IMR-90 (cell line): Measurements from ENCODE around the gene MPPED1. TPM values are rescaled to one million over a fixed set of nuclear protein-coding genes. Genes with fewer than 3 reads are reported as not detected.

ENCODE experiments used
- ATAC-seq: fragments of 200-7000 bp; cut with Tn5 transposase; 2 replicates; pipeline ENCODE4 v1.9.1; 2020; ENCODE audit warnings: low read depth, mild to moderate bottlenecking, moderate library complexity
- BruUV-seq: library from RNA; stranded (reverse); fragments of 400-500 nt; replicated peaks from 2 replicates; lab custom pipeline; 2021; lab: Mats Ljungman, UMichigan
- CTCF ChIA-PET: fragments of 300-600 bp; formaldehyde crosslinking; extraction: SDS; loops from one replicate; lab custom pipeline; 2021; ENCODE audit warnings: antibody characterized with exemption; lab: Yijun Ruan, JAX
- POLR2A ChIA-PET: fragments of 300-600 bp; sonication (Branson Sonifier 250); formaldehyde crosslinking; loops from one replicate; lab custom pipeline; 2022; ENCODE audit warnings: antibody characterized with exemption; ENCODE audit not compliant: unreplicated experiment; lab: Charles Lee
- DNase-seq: peaks from one replicate; pipeline ENCODE4 v3.0.0; 2013
- H2AFZ ChIP-seq: replicated peaks from 2 replicates; pipeline ENCODE3; 2013; ENCODE audit warnings: low read length, mild to moderate bottlenecking; ENCODE audit not compliant: poor library complexity
- H2AK5ac ChIP-seq: 2 replicates; pipeline ENCODE4 v1.6.1; 2013; ENCODE audit warnings: low read depth, low read length, inconsistent platforms
- H2AK9ac ChIP-seq: replicated peaks from 2 replicates; pipeline ENCODE3; 2013; ENCODE audit warnings: mild to moderate bottlenecking, low read depth, low read length, moderate library complexity; ENCODE audit not compliant: poor library complexity
- H2BK120ac ChIP-seq: 2 replicates; pipeline ENCODE4 v1.6.1; 2013; ENCODE audit warnings: low read depth, low read length, inconsistent platforms
- H2BK15ac ChIP-seq: 3 replicates; pipeline ENCODE4 v1.6.1; 2013; ENCODE audit warnings: low read depth, low read length, inconsistent platforms
- H2BK20ac ChIP-seq: 2 replicates; pipeline ENCODE4 v1.6.1; 2013; ENCODE audit warnings: low read depth, mild to moderate bottlenecking, inconsistent platforms, low read length, moderate library complexity
- H2BK5ac ChIP-seq: 2 replicates; pipeline ENCODE4 v1.6.1; 2013; ENCODE audit warnings: mild to moderate bottlenecking, low read depth, low read length, inconsistent platforms; ENCODE audit not compliant: poor library complexity, severe bottlenecking
- H3K14ac ChIP-seq: replicated peaks from 2 replicates; pipeline ENCODE4 v1.6.1; 2013; ENCODE audit warnings: low read depth, low read length, inconsistent platforms
- H3K18ac ChIP-seq: 2 replicates; pipeline ENCODE4 v1.6.1; 2013; ENCODE audit warnings: low read depth, low read length, control low read depth
- H3K23ac ChIP-seq: 2 replicates; pipeline ENCODE4 v1.6.1; 2013; ENCODE audit warnings: low read depth, low read length, inconsistent platforms
- H3K27ac ChIP-seq: 2 replicates; pipeline ENCODE4 v1.5.1; 2013; ENCODE audit warnings: mild to moderate bottlenecking, control low read depth, low read length; ENCODE audit not compliant: insufficient read depth
- H3K27me3 ChIP-seq: 2 replicates; pipeline ENCODE4 v1.6.1; 2013; ENCODE audit warnings: low read length; ENCODE audit not compliant: control insufficient read depth, insufficient read depth
- H3K36me3 ChIP-seq: 2 replicates; pipeline ENCODE4 v1.6.1; 2013; ENCODE audit warnings: low read length, mixed read lengths; ENCODE audit not compliant: control insufficient read depth, insufficient read depth
- H3K4ac ChIP-seq: 2 replicates; pipeline ENCODE4 v1.6.1; 2013; ENCODE audit warnings: low read depth, low read length, inconsistent platforms
- H3K4me1 ChIP-seq: 2 replicates; pipeline ENCODE4 v1.6.1; 2013; ENCODE audit warnings: low read length, mixed read lengths; ENCODE audit not compliant: control insufficient read depth, insufficient read depth
- H3K4me2 ChIP-seq: 2 replicates; pipeline ENCODE4 v1.6.1; 2013; ENCODE audit warnings: low read depth, mild to moderate bottlenecking, control low read depth, low read length, moderate library complexity
- H3K4me3 ChIP-seq: 2 replicates; pipeline ENCODE4 v1.5.1; 2013; ENCODE audit warnings: low read depth, mild to moderate bottlenecking, control low read depth, low read length, moderate library complexity; ENCODE audit not compliant: insufficient read depth
- H3K56ac ChIP-seq: 2 replicates; pipeline ENCODE4 v1.6.1; 2013; ENCODE audit warnings: low read length, inconsistent platforms; ENCODE audit not compliant: insufficient read depth; ENCODE audit errors: extremely low read depth
- H3K79me1 ChIP-seq, 2 experiments: 2 replicates each; pipeline ENCODE4 v1.6.1; 2013; ENCODE audit warnings: low read length in 2 of 2, inconsistent platforms in 1 of 2, low read depth in 1 of 2
- H3K9ac ChIP-seq: 2 replicates; pipeline ENCODE4 v1.6.1; 2013; ENCODE audit warnings: low read depth, low read length, control low read depth
- H3K9me1 ChIP-seq: 2 replicates; pipeline ENCODE4 v1.6.1; 2013; ENCODE audit warnings: low read length, inconsistent platforms; ENCODE audit not compliant: insufficient read depth
- H3K9me3 ChIP-seq: 2 replicates; pipeline ENCODE4 v1.6.1; 2013; ENCODE audit warnings: low read length; ENCODE audit not compliant: control insufficient read depth, insufficient read depth
- H4K20me1 ChIP-seq: 2 replicates; pipeline ENCODE4 v1.6.1; 2013; ENCODE audit warnings: low read length, inconsistent platforms; ENCODE audit not compliant: insufficient read depth
- H4K5ac ChIP-seq: 2 replicates; pipeline ENCODE4 v1.6.1; 2013; ENCODE audit warnings: mild to moderate bottlenecking, low read depth, low read length, control low read depth
- H4K8ac ChIP-seq, 2 experiments: 2 replicates each; pipeline ENCODE4 v1.6.1; 2013; ENCODE audit warnings: low read depth in 2 of 2, low read length in 2 of 2, control low read depth in 1 of 2, inconsistent platforms in 1 of 2
- H4K91ac ChIP-seq: 2 replicates; pipeline ENCODE4 v1.6.1; 2013; ENCODE audit warnings: low read depth, low read length, inconsistent platforms; ENCODE audit not compliant: insufficient read depth
- BHLHE40 ChIP-seq: fragments of 150-350 bp; IDR thresholded peaks from 2 replicates; pipeline ENCODE4 v1.6.1; 2016; ENCODE audit warnings: mild to moderate bottlenecking, low read depth, low read length
- CEBPB ChIP-seq: IDR thresholded peaks from 2 replicates; pipeline ENCODE4 v1.6.1; 2012; ENCODE audit warnings: low read depth, low read length, improper control_type of control experiment
- CHD1 ChIP-seq: IDR thresholded peaks from 2 replicates; pipeline ENCODE4 v1.6.1; 2012; ENCODE audit warnings: low read depth, low read length, improper control_type of control experiment
- MAFK ChIP-seq: IDR thresholded peaks from 2 replicates; pipeline ENCODE4 v1.6.1; 2012; ENCODE audit warnings: low read depth, low read length, improper control_type of control experiment
- MAZ ChIP-seq: IDR thresholded peaks from 2 replicates; pipeline ENCODE4 v1.6.1; 2012; ENCODE audit warnings: low read depth, mild to moderate bottlenecking, low read length, improper control_type of control experiment, moderate library complexity, borderline replicate concordance
- NFE2L2 ChIP-seq: fragments of 150-350 bp; IDR thresholded peaks from 2 replicates; pipeline ENCODE4 v1.6.1; 2016; ENCODE audit warnings: low read depth, mild to moderate bottlenecking, low read length
- POLR2A ChIP-seq: IDR thresholded peaks from 2 replicates; pipeline ENCODE4 v1.6.1; 2012; ENCODE audit warnings: mild to moderate bottlenecking, low read depth, low read length
- RCOR1 ChIP-seq: IDR thresholded peaks from 2 replicates; pipeline ENCODE4 v1.6.1; 2012; ENCODE audit warnings: mild to moderate bottlenecking, low read length, improper control_type of control experiment; ENCODE audit not compliant: insufficient replicate concordance
- SMC3 ChIP-seq: fragments of 150-350 bp; IDR thresholded peaks from 2 replicates; pipeline ENCODE4 v1.6.1; 2016; ENCODE audit warnings: low read depth, mild to moderate bottlenecking, antibody characterized with exemption, low read length, moderate library complexity
- WGBS, 2 experiments: methylation state at CpG; one replicate each; pipeline versions ENCODE4 v1.1.5 to v1.1.7; 2013; ENCODE audit warnings: missing lambda C conversion rate in 2 of 2; ENCODE audit not compliant: insufficient read length in 1 of 2; ENCODE audit errors: extremely low coverage in 2 of 2; 5-methylcytosine and 5-hydroxymethylcytosine counted together
- dilution Hi-C: fragments of 300-500 bp; cut with HindIII; formaldehyde crosslinking; loops from one replicate; pipeline ENCODE4 v1.14.3; 2018; ENCODE audit warnings: low sequenced_read_pairs; ENCODE audit not compliant: unreplicated experiment
- in situ Hi-C: fragments of 300-500 bp; cut with MboI; formaldehyde crosslinking; loops from 3 replicates; pipeline ENCODE4 v1.14.3; 2019; ENCODE audit warnings: low sequenced_read_pairs, inconsistent platforms, mixed read lengths
- intact Hi-C: fragments of 100-400 bp; cut with micrococcal nuclease; formaldehyde crosslinking; loops from 2 replicates; pipeline ENCODE4 v1.10.0; 2022
- polyA plus RNA-seq, 3 experiments: library from polyadenylated mRNA; depleted of rRNA; stranded (reverse); fragments of >200 nt; gene quantifications; 2 replicates each; pipeline ENCODE4 v1.2.3, GENCODE V29; 2012; ENCODE audit warnings: low replicate concordance in 1 of 3
- total RNA-seq: library from RNA; depleted of rRNA; stranded (reverse); fragments of >200 nt; gene quantifications from 2 replicates; pipeline ENCODE4 v1.2.3, GENCODE V29; 2012
- TF ChIP-seq, protein P1 (sequence below): conservative IDR thresholded peaks from 2 replicates; pipeline ENCODE4 v1.5.1; 2012; ENCODE audit warnings: mild to moderate bottlenecking, low read depth, low read length, improper control_type of control experiment
- TF ChIP-seq, protein P2 (sequence below): fragments of 150-350 bp; IDR thresholded peaks from 2 replicates; pipeline ENCODE4 v1.6.1; 2017; ENCODE audit warnings: mild to moderate bottlenecking, antibody characterized with exemption, low read length, low read depth

Gene MPPED1
- total and polyA plus RNA-seq, 2 of the 4 experiments (the other 2 are of a cell fraction): not detected

- in situ Hi-C loops (no loop called here), dilution Hi-C loops (no loop called here), intact Hi-C loops (no loop called here)
- Histone ChIP-seq H3K27me3 (peaks cover 2% of the 10 kb centered on the region; the same call in 1 of the 2 replicates), H3K36me3 (no peaks in the 10 kb centered on the region), H3K9ac (no peak overlapping the region), H2BK15ac (no peak overlapping the region), H3K4me2 (no peak overlapping the region), H3K23ac (no peak overlapping the region), H2AFZ (no peak overlapping the region), H2BK120ac (no peak overlapping the region), H2AK9ac (no peak overlapping the region), H3K4ac (no peak overlapping the region), H2BK20ac (no peak overlapping the region), H4K8ac (no peak overlapping the region), H3K9me3 (no peaks in the 10 kb centered on the region), H4K20me1 (no peaks in the 10 kb centered on the region), H3K79me1 (no peaks in the 10 kb centered on the region), H3K9me1 (no peaks in the 10 kb centered on the region), H4K91ac (no peak overlapping the region), H3K18ac (no peak overlapping the region), H3K4me3 (no peak overlapping the region), H3K14ac (no peak overlapping the region), H2BK5ac (no peak overlapping the region), H3K27ac (no peak overlapping the region), H4K5ac (no peak overlapping the region), H2AK5ac (no peak overlapping the region), H3K56ac (no peak overlapping the region), H3K4me1 (no peaks in the 10 kb centered on the region)
- TF ChIP-seq POLR2A: no peak
- TF ChIP-seq, protein P1, sequence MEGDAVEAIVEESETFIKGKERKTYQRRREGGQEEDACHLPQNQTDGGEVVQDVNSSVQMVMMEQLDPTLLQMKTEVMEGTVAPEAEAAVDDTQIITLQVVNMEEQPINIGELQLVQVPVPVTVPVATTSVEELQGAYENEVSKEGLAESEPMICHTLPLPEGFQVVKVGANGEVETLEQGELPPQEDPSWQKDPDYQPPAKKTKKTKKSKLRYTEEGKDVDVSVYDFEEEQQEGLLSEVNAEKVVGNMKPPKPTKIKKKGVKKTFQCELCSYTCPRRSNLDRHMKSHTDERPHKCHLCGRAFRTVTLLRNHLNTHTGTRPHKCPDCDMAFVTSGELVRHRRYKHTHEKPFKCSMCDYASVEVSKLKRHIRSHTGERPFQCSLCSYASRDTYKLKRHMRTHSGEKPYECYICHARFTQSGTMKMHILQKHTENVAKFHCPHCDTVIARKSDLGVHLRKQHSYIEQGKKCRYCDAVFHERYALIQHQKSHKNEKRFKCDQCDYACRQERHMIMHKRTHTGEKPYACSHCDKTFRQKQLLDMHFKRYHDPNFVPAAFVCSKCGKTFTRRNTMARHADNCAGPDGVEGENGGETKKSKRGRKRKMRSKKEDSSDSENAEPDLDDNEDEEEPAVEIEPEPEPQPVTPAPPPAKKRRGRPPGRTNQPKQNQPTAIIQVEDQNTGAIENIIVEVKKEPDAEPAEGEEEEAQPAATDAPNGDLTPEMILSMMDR: no peak
- no peak for TF ChIP-seq BHLHE40
- TF ChIP-seq RCOR1: no peak
- TF ChIP-seq, protein P2, sequence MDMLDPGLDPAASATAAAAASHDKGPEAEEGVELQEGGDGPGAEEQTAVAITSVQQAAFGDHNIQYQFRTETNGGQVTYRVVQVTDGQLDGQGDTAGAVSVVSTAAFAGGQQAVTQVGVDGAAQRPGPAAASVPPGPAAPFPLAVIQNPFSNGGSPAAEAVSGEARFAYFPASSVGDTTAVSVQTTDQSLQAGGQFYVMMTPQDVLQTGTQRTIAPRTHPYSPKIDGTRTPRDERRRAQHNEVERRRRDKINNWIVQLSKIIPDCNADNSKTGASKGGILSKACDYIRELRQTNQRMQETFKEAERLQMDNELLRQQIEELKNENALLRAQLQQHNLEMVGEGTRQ: no peak
- TF ChIP-seq NFE2L2: no peak
- TF ChIP-seq MAZ: no peak
- no peak for TF ChIP-seq CEBPB
- no peak for TF ChIP-seq SMC3
- no peak for TF ChIP-seq CHD1
- no peak for TF ChIP-seq MAFK
- DNase-seq: no peak
- no CpG with 5 or more reads among the region's 13 CpGs for WGBS, 2 experiments
- CTCF ChIA-PET: no interaction called here
- ATAC-seq: no peak
- no TSS peak for BruUV-seq
- POLR2A ChIA-PET: no interaction called here
Measured at GRCh38 chr22:43483266-43483665, 71.5 kb downstream of the MPPED1 start.
